Jurkat, Clone E6-1 (cell line): ENCODE data around the gene PCDH12.

ENCODE experiments used
- DNase-seq: peaks from one replicate; pipeline ENCODE4 v3.0.0-alpha.2; 2011; ENCODE audit warnings: low read depth, low spot score
- H3K4me3 ChIP-seq: 2 replicates; pipeline ENCODE4 v1.5.1; 2011; ENCODE audit warnings: mild to moderate bottlenecking, low read length, control low read depth, moderate library complexity

PCDH12 gene

DNA sequence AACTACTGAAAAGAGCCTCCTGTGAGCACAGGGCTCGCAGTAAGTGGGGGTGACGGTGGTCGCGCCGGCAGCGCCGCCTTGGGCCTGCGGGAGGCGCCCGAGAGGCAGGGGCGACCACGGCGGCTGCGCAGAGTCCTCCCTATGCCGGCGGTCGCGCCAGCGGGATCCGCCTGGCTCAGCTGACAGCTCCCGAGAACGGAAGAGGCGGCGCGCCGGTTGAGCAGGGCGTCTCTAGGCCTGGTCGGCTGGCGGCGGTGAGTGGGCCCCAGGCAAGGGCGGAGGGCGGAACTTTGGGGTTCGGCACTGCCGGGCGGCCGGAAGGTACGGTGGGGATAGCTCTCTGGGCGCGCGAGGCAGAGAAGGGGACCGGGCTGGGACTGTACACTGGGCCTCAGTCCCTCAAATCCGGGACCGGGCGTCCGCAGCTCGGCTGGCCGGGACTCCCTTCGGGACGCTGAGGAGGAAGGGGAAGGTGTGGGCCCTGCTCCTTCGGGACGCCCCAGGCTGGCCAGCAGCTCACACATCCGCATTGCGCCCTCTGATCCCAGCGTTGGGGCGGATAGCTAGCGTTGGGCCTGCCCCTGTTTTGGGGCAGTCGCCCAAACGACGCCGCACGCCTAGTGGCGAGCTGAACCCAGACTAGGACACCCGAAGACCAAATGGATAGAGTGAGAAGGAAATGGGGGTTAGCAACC lies 11.1 kb upstream of the PCDH12 start, which contains the start of gene RNF14:
RNF14 (plus strand) TSS at position 192 of the 695 bp plus-strand sequence. CDS start 4,484 bp downstream, outside the sequence.
- peak; percentile 88 for DNase-seq
- peak within 1 kb of the TSS; percentile 89 for H3K4me3 ChIP-seq

DNA sequence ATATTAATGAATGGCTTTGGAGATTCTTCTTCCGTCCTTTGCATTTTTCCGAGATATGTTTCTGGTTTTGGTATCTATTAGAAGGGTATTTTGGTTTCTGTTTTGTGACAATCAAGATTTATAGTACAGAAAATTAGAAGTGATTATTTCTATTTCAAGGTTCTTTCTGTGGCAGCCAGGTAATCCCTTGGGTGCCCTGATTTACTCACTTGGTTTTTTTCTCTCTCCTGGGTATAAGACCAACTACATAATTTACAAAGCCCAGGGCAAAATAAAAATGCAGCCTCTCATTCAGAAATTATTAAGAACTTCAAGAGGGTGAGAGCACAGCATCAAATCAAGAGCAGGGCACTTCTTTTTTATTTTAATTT lies 8.9 kb upstream of the PCDH12 start:
- DNase-seq = no peak
- H3K4me3 ChIP-seq = no peak overlapping the region

DNA sequence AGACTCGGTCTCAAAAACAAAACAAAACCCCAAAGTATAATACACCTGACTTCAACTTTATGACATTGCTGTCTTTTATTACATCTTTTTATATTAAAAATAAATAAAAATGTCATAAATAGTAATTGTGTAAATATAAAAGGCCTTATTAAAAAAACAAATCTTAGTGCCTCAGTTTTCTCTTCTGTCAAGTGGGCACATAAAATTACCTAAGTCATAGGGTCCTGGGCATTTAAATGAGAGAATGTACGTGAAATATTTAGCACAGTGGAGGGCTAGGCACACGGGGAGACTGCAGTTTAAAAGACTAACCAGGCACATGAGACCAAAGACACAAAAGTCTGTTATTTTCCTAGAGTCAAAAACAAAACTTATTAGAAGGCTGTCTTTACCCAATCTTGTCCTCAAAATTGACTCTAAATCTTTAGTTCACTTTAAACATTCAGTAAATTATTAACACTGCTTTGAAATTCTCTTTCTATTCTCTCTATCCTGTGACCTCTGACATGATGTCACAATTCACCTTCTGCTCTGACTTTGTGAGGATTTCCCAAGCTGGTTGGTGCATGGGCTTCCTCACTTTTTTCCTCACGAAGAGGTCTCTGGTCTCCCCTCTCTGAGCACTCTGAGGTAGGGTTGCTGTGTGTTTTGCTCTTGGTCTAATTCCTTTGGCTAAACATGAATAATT lies 8.4 kb upstream of the PCDH12 start:
- H3K4me3 ChIP-seq = no peak overlapping the region
- no peak for DNase-seq

- DNase-seq = no peak
- H3K4me3 ChIP-seq = no peak overlapping the region
These were observed 7.1 kb upstream of the PCDH12 start for GRCh38 chr5:141965071-141965470.

GRCh38 chr5:141963701-141964100 lies 5.7 kb upstream of the PCDH12 start:
- no peak overlapping the region for H3K4me3 ChIP-seq
- DNase-seq = no peak

DNA sequence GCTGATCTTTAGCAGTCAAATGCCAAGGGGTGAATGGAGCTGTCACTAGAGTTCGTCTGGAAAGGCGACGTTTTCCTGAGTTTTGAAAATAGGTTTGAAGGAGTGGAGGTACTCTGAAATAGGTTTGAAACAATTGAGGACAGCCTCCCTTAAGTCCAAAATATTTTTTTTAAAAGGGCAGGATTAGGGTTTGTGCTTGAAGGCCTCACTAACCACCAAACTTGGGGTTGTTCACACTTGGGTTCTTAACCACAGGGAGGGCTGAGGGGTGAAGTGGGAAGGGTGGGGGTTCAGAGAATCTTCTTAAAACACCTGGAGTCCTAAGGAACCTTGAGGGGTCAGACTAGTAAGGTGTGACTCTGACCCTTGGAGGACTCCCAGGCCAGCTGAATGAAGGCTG lies 3.5 kb upstream of the PCDH12 start:
- DNase-seq = no peak
- no peak overlapping the region for H3K4me3 ChIP-seq

DNA sequence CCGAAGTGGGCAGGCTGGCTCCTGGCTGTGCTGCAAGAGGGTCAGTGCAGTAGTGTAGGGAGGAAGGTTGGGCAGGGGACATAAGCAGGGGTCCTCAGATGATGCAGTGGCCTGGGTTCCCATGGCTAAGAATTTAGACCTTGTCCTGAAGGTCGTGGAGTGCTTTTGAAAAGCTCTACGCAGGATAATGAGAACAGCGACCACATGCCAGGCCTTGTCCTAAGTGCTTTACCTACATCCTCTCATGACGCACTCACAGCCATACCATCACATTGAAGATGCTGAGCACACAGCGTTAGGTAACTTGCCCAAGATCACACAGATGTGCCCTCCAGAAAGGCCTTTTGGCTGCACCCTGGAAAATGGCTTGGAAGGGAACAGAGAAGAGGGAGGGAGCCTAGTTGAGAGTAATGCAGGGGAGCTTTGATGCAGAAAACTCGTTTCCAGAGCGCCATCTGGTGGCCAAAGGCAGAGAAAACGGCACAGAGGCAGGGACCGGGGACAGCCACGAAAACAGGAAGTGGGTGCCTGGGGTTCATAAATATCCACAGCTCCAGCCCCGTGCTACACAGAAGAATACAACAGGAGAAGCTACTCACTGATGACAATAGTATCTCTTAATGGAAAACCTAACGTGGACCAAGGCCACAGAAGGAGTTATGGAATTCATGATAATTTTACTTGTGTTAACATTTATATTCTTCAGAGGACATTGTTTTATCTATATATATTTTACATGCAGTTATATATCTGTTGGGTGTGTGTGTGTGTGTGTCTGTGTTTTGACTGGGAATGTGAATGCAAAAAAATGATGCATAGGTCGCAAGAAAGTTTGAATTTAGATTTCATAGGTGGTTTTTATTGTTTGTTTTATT lies 2.7 kb upstream of the PCDH12 start:
- no peak overlapping the region for H3K4me3 ChIP-seq
- peak; percentile 83 for DNase-seq

DNA sequence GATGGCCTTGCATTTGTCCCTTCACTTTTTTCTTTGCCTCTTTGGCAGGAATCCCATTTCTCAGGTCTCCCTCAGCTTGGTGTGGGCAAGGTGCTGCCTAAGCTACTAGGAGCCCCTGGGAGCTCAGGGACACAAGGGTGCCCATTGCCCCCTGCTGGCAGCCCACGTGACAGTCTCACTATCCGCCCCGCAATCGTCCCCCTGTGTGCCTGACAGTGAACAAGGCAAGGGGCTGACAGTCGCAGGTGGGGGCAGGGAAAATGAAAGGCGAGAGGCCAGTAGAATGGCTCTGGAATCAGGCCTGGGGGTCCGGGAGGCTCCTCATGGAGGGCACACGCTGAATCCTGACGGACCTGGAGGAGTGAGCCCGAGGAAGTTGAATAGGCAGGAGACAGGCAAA lies 2.0 kb upstream of the PCDH12 start:
- no peak overlapping the region for H3K4me3 ChIP-seq
- no peak for DNase-seq

GRCh38 chr5:141958546-141959172 lies 657 bp upstream of the PCDH12 start:
- H3K4me3 ChIP-seq = peak overlapping the region; percentile 40
- no peak for DNase-seq

DNA sequence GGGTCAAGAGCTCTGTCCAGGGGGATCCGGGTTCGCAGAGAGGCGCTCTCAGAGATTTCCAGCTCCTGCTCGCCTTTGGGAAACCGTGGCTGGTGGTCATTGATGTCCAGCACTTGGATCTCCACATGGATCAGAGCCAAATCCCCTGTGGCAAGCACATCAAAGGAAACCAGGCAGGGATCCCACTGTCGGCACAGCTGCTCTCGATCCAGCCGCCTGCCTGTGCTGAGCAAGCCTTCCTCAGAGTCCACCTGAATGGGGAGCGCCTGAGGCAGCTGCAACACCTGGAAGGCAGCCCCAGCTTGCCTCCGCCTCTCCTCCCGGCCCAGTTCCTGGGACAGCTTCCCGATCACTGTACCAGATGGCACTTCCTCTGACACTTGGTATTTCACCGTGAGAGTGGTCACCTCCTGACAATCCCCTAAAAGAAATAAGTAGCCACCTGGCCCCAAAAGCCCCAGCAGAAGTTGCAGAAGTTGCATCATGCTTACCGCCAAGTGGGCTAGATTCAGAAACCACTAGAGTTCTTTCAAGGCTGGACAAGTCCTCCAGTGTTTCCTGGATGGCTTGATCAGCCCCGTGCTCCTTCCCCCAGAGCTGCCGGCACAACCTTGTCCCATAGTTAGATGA lies 520 bp downstream of the PCDH12 start:
- peak overlapping the region; percentile 40; the same call in 1 of the 2 replicates for H3K4me3 ChIP-seq
- DNase-seq = no peak

- DNase-seq = no peak
- H3K4me3 ChIP-seq = no peak overlapping the region
These were observed 3.8 kb downstream of the PCDH12 start for GRCh38 chr5:141954194-141954593.

DNA sequence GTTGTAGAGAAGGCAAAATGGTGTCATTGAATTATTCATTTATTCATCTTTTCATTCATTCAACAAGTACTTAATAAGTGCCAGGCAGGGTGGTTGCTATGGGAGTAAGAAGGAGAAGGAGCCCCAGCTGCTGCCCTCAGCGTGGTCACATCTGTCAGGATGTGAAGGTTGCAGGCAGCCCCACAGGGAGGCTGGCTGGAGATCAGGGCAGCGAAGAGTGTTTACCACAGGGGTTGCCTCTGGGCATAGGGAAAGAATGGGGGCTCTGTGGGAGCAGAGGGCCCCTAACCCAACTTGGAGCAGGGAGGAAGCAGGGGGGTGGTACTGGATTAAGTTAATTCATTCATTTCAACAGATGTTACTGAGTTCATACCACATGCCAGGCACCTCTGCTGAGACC lies 6.0 kb downstream of the PCDH12 start:
- no peak for DNase-seq
- H3K4me3 ChIP-seq = no peak overlapping the region

- DNase-seq = no peak
These were observed 6.6 kb downstream of the PCDH12 start for GRCh38 chr5:141951332-141951781.

DNA sequence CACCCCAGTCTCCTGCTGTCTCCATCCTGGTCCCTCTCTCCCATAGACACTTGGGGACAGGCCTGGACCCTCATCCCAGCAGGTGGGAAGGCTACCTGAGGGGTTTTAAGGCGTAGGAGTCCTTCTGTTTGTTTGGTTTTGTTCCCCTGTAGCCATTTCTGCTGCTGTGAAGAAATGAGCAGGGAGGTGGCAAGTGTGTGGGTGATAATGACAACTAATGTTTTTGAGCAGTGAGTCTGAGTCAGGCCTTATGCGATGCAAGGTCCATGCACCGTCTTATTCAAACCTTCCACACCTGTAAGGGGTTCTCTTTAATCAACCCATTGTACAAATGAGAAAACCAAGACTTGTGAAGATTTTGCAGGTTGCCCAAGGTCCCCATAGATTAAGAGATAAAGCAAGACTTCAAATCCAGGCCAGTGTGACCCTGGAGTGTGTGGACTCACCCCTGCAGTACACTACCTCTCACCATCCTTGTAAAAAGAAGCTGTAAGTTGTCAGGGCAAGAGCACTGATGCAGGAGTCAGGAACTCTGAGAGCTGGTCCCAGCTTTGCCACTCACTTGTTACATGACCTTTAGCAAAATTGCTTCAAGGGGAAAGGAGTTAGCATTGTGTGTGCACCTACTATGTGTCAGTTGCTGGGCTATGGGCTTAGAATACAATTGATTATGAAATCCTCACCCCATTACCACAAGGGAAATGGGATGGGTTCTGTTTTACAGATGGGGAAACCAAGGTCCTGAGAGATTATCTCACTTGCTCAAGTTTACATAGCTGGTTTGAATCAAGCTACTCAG lies 7.6 kb downstream of the PCDH12 start:
- H3K4me3 ChIP-seq = no peak overlapping the region
- no peak for DNase-seq

More at GRCh38 chr5:141951332-141951781, 6.6 kb downstream of the PCDH12 start:
- H3K4me3 ChIP-seq = no peak overlapping the region

- no peak overlapping the region for H3K4me3 ChIP-seq
- no peak for DNase-seq
These were observed 8.5 kb downstream of the PCDH12 start for GRCh38 chr5:141949511-141949910.

GRCh38 chr5:141948812-141949211 lies 9.2 kb downstream of the PCDH12 start:
- no peak overlapping the region for H3K4me3 ChIP-seq
- DNase-seq = no peak

DNA sequence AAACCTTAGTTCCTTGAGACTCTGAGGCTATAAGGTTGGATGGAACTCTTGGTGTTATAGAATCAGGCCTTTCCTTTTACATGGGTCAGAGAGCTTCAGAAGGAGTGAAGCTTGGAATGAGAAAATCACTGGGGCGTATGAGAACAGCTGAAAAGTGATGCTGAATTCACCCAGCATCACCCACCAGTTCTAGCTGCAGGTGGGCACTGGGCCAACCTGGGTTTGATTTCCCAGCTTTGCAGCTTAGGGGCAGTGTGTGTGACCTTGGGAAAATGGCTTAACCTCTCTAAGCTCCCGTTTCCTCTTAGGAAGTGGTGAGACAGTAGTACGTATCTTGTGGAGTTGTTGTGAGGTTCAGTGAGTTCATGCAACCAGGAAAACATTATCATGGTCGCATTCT lies 10.7 kb downstream of the PCDH12 start:
- DNase-seq = no peak
- H3K4me3 ChIP-seq = no peak overlapping the region

GRCh38 chr5:141945511-141946051 lies 12.4 kb downstream of the PCDH12 start:
- no peak overlapping the region for H3K4me3 ChIP-seq
- DNase-seq = no peak
